ENCODE data around the gene HAUS7. TPM values are rescaled to one million over a fixed set of nuclear protein-coding genes. Genes with fewer than 3 reads are reported as not detected.
A peak's percentile ranks its signal among the peaks of the same experiment; 100 is the strongest.

The HAUS7 gene
- total and polyA plus RNA-seq, 2 donors from 2014 or later: 28.1 to 47.6 TPM

DNA sequence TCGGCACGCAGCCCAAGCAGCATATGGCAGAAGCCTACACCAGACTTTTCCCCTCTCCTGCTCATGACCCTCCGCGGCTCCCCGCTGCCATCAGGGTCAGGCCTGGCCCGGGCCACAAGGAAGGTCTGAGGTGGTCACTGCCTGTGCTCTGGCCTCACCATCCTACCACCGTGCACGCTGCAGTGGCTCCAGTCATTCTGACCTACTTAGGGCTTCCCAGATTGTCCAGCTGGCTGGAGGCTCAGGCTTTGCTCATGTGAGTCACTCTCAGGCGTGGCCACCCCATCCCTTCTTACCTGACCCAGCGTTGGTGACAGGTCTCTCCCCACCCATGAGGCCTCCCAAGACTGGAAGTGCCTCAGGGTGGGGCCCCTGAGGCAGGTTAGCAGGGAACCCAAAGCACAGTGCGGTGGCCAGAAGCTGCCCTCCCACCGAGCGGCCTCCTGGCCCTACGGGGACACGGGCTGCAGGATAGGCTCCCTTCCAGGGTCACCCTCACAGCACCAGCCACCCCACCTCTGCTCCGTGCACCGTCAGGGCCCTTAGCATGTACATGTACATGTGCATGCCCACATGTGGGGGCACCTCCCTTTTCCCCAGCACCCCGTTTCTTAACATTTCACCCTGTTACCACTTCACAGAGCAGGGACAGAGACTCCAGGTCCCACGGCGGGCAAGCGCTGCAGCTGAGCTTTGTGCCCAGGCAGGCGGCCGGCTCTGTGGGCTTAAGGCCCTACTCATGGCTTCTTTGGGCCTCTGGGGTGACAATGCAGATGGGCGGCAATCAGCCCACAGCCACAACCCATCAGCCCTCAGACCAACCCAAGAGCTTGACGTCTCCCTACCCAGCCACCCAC is 26.7 kb downstream of the HAUS7 start:
- TF ChIP-seq, protein P1, sequence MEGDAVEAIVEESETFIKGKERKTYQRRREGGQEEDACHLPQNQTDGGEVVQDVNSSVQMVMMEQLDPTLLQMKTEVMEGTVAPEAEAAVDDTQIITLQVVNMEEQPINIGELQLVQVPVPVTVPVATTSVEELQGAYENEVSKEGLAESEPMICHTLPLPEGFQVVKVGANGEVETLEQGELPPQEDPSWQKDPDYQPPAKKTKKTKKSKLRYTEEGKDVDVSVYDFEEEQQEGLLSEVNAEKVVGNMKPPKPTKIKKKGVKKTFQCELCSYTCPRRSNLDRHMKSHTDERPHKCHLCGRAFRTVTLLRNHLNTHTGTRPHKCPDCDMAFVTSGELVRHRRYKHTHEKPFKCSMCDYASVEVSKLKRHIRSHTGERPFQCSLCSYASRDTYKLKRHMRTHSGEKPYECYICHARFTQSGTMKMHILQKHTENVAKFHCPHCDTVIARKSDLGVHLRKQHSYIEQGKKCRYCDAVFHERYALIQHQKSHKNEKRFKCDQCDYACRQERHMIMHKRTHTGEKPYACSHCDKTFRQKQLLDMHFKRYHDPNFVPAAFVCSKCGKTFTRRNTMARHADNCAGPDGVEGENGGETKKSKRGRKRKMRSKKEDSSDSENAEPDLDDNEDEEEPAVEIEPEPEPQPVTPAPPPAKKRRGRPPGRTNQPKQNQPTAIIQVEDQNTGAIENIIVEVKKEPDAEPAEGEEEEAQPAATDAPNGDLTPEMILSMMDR (IDR thresholded peaks at IDR 0.05; ENCODE audit: borderline replicate concordance, extremely low read depth, insufficient read depth): no peak
- H3K27me3 ChIP-seq (ENCODE audit: control insufficient read depth, insufficient read depth, low read length): no peaks in the 10 kb centered on the region
- FAIRE-seq (no peak), DNase-seq (peak in 1 of 5 donors; percentile 18)
- no peaks in the 10 kb centered on the region for H3K4me1 ChIP-seq (ENCODE audit: control insufficient read depth in 2 of 3, insufficient read depth in 2 of 3, low read depth in 1 of 3, low read length in 3 of 3)
- no peaks in the 10 kb centered on the region for H3K36me3 ChIP-seq (ENCODE audit: control insufficient read depth in 2 of 3, insufficient read depth in 3 of 3, low read length in 3 of 3)
- no peaks in the 10 kb centered on the region for H3K9me3 ChIP-seq (ENCODE audit: control insufficient read depth in 2 of 3, insufficient read depth in 1 of 3, low read length in 3 of 3)
- intact Hi-C loops (cut with DNase I): no loop called here
- no peak overlapping the region for H3K27ac ChIP-seq (ENCODE audit: low read depth in 2 of 2, low read length in 2 of 2)
- no peak overlapping the region for H3K9ac ChIP-seq (ENCODE audit: low read length in 3 of 3)
- no peak overlapping the region for H3K4me3 ChIP-seq (ENCODE audit: low read length in 3 of 3)

DNA sequence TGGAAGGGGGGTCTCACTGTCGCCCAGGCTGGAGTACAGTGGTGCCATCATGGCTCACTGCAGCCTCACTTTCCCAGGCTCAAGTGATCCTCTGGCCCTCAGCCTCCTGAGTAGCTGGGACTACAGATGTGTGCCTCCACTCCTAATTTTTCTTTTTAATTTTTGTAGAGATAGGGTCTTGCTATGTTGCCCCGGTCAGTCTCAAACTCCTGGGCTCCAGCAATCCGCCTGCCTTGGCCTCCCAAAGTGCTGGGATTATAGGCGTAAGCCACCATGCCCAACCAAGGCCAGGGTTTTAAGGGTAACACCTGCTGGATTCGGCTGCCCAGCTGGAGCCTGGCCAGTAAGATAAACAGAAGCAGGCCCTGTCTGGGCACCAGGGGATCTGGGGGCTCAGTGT is 27.9 kb downstream of the HAUS7 start:
- Histone ChIP-seq H3K27me3 (ENCODE audit: control insufficient read depth, insufficient read depth, low read length) (no peaks in the 10 kb centered on the region), H3K9me3 (ENCODE audit: control insufficient read depth in 2 of 3, insufficient read depth in 1 of 3, low read length in 3 of 3) (no peaks in the 10 kb centered on the region), H3K36me3 (ENCODE audit: control insufficient read depth in 2 of 3, insufficient read depth in 3 of 3, low read length in 3 of 3) (no peaks in the 10 kb centered on the region), H3K27ac (ENCODE audit: low read depth in 2 of 2, low read length in 2 of 2) (no peak overlapping the region), H3K4me1 (ENCODE audit: control insufficient read depth in 2 of 3, insufficient read depth in 2 of 3, low read depth in 1 of 3, low read length in 3 of 3) (no peaks in the 10 kb centered on the region), H3K4me3 (ENCODE audit: low read length in 3 of 3) (no peak overlapping the region), H3K9ac (ENCODE audit: low read length in 3 of 3) (no peak overlapping the region)
- DNase-seq: no peak
- no peak for FAIRE-seq
- intact Hi-C loops (cut with DNase I): no loop called here
- TF ChIP-seq, protein P1 (IDR thresholded peaks at IDR 0.05; ENCODE audit: borderline replicate concordance, extremely low read depth, insufficient read depth): no peak

DNA sequence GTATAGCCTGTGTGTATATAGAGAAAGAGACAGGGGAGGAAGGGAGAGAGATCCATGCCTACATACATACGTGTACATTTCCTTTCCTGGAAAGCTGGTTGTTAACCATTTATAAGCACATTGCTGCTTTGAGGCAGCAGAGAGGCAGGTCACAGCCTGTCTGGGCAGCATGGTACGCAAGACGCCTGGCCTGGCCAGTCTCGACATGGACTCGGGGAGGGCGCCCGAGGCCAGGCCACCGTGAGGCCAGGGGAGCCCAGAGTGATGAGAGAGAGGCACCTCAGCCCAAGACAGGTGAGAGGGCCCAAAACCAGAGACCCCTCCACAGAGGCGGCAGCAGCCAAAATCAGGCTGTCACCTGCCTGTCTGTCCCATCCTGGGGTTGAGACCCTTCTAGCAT is 28.4 kb downstream of the HAUS7 start:
- Histone ChIP-seq H3K9ac (ENCODE audit: low read length in 3 of 3) (no peak overlapping the region), H3K9me3 (ENCODE audit: control insufficient read depth in 2 of 3, insufficient read depth in 1 of 3, low read length in 3 of 3) (no peaks in the 10 kb centered on the region), H3K27me3 (ENCODE audit: control insufficient read depth, insufficient read depth, low read length) (no peaks in the 10 kb centered on the region), H3K4me3 (ENCODE audit: low read length in 3 of 3) (no peak overlapping the region), H3K27ac (ENCODE audit: low read depth in 2 of 2, low read length in 2 of 2) (no peak overlapping the region), H3K4me1 (ENCODE audit: control insufficient read depth in 2 of 3, insufficient read depth in 2 of 3, low read depth in 1 of 3, low read length in 3 of 3) (no peaks in the 10 kb centered on the region), H3K36me3 (ENCODE audit: control insufficient read depth in 2 of 3, insufficient read depth in 3 of 3, low read length in 3 of 3) (no peaks in the 10 kb centered on the region)
- FAIRE-seq (no peak), DNase-seq (peak in 1 of 5 donors; percentile 14)
- TF ChIP-seq, protein P1 (IDR thresholded peaks at IDR 0.05; ENCODE audit: borderline replicate concordance, extremely low read depth, insufficient read depth): no peak
- intact Hi-C loops (cut with DNase I): no loop called here
